ENCODE results near the gene GGA3.
"Not testable (repeated sequence)": the region's sequence is repeated elsewhere in the genome, so short reads cannot be mapped to it uniquely, and the experiment has no call there.

The GGA3 gene

DNA sequence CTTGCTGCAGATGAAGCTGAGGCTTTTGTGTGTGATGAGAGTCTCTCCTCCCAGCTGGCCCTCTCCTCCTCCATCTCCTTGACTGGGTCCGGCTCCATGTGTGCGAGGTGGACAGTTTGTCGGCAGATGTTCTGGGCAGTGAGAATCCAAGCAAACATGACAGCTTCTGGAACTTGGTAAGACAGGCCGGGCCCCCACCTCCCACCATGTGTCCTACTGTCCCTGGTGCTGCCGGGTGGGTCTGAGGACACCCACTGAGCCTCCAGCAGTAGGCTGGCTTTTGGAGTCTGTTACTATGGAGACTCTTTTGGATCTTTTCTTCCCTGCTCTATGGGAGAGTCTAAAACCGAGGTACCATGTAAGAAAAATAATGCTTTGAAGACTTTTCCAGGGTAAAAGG, 43.3 kb downstream of the GGA3 start:
- no peak for DNase-seq (ENCODE audit: low read depth)

DNA sequence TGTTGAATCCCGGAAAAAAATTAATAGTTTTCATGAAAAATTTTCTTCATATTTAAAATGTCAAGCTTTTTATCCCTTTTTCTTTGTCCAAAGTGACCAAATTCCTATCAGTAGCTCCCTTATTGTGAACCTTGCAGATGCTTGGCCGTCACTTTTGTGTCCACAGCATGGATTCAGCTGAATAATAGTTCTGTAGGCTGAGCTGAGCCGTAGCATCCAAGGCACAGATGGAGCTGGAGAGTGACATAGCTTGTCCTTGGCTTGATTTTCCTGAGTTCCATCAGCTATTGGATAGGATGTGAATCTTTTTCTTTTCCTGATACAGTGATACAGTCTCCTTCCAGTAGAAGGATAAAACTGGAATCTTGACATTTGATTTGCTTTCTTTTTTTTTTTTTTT, 52.3 kb downstream of the GGA3 start:
- no peak for DNase-seq (ENCODE audit: low read depth)

DNA sequence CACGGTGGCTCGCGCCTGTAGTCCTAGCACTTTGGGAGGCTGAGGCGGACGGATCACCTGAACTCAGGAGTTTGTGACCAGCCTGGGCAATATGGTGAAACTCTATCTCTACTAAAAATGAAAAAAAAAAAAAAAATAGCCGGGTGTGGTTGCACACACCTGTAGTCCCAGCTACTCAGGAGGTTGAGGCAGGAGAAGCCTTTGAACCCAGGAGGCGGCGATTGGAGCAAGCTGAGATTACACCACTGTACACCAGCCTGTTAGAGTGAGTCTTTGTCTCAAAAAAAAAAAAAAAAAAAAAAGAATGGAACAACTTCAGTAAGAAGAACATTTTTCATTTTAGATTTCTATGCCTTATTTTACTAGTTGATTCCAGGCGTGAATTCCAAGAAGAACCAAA, 53.2 kb downstream of the GGA3 start:
- DNase-seq (ENCODE audit: low read depth), result no peak

DNA sequence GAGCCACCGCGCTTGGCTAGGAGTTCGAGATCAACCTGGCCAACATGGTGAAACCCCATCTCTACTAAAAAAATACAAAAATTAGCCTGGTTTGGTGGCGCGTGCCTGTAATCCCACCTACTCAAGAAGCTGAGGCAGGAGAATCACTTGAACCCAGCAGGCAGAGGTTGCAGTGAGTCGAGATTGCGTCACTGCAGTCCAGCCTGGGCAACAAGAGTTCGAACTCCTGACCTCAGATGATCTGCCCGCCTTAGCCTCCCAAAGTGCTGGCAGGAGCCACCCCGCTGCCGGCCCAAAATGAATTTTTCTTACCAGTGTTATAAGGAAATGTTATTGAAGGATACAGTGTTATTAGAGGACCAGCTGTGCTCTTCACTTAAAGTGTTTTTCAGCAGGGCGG, 53.6 kb downstream of the GGA3 start:
- DNase-seq (ENCODE audit: low read depth), result no peak

DNA sequence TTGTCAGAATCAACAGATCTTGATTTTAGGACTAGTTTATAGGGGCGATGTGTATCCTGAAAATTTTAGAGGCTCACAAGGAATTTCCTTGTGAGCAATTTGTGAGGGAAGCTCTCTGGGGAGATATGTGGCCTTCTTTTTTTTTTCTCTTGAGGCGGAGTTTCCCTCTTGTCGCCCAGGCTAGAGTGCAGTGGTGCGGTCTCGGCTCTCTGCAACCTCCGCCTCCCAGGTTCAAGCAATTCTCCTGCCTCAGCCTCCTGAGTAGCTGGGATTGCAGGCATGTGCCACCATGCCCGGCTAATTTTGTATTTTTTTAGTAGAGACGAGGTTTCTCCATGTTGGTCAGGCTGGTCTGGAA, 54.4 kb downstream of the GGA3 start:
- DNase-seq (ENCODE audit: low read depth), result not testable (repeated sequence)

DNA sequence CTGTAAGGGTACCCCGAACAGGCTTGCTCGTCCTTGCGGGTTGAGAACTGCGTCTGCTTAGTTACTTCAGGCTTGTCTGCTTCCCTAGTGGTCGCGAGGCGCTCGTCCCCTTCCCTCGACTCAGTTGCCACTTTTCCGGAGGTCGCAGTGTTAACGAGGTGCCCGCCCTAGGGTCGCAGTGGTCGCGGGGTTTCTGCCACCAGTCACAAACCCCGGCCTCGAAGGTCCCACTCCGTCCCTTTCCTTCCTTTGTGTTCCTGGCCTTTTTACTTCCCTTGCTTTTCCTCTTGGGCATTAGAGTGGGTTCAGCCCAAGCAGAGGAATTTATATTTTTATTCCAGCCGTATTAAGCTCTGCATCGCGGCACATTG, 55.6 kb downstream of the GGA3 start:
- DNase-seq (ENCODE audit: low read depth), result no peak

DNA sequence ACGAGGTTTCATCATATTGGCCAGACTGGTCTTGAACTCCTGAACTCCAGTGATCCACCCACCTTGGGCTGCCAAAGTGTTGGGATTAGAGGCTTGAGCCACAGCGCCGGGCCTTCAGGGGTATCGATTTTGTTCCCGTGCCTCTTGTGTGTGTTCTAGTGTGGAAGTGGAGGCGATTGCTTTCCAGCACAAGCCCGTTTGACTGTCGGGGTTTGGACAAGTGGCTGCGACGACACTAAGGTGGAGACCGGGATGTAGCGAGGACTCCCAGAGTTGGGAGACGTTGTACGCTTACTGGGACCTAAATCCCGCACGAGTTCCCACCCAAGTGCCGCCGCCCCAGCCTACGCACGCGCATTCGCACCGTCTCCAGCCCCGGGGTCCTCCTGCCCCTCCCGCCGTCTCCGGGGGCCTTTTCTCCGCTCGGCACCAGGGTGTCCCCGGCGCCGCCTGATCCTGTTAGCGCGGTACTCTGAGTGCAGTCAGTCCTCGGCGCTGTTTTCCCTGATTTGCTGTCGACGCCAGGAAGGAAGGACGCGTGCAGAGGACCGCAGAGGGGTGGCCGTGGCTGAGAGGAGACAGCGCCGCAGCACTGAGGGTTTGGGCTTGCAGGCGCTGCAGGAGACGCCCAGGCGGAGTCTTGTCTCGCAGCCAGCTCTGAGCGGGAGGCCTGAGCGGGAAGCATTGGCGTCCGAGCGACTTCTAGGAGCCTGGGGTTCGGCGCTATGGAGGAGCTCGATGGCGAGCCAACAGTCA, 56.2 kb downstream of the GGA3 start, which contains the start of gene NUP85:
Gene NUP85 (plus strand): TSS at position 643 of the 756 bp plus-strand sequence. CDS start 83 bp downstream, at position 726.
- DNase-seq (ENCODE audit: low read depth), result peak; percentile 91

DNA sequence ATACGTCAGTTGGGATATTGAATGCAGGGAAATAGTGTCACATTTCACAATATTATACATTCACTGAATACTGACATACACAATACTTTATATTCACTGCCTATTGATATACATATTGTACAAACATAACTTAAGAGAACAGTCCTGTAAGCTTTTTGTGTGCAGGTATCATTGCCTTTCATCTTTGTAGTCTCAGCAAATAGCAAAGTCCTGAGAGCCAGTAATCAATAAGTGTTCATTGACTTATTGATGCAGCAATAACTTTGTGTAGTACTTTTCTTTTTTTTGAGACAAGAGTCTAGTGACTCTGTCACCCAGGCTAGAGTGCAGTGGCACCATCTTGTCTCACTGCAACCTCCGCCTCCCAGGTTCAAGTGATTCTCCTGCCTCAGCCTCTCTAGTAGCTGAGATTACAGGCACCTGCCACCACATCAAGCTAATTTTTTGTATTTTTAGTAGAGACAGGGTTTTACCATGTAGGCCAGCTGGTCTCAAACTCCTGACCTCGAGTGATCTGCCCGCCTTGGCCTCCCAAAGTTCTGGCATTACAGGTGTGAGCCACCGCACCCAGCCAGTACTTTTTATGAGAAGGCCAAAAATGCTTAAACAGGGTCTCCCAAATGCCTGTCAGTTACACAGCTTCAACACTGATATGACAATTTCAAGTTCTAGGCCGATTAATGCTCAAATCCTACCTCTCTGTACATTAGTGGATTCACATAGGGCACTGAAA, 61.4 kb downstream of the GGA3 start:
- no peak for DNase-seq (ENCODE audit: low read depth)

DNA sequence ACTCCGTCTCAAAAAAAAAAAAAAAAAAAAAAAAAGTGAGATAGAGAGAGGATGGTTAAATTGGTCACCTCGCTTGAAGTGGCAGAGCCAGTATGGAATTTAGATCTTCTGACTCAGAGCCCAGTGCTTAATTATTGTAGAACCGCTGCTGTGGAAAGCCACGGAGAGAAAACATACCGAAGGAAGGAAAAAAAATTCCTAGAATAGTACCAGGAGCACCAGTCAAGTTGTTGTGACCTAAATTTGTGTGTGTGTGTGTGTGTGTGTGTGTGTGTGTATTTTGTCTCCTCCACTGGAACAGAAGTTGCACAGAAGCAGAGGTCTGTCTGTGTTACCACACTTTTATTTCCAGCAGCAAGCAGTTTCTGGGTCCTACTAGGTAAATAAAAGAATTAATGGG, 66.5 kb downstream of the GGA3 start:
- DNase-seq (ENCODE audit: low read depth), result no peak

DNA sequence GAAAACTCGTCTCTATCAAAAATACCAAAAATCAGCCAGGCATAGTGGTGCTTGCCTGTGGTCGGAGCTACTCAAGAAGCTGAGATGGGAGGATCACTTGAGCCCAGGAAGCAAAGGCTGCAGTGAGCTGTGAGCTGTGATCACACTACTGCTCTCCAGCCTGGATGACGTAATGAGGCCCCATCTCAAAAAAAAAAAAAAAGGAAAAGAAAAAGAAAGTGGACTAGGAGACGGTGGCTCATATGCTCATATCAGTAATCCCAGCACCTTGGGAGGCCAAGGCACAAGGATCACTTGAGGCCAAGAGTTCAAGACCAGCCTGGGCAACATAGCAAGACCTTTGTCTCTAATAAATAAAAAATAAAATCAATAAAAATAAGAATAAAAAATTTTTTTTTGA, 69.8 kb downstream of the GGA3 start:
- DNase-seq (ENCODE audit: low read depth), result peak; percentile 46

DNA sequence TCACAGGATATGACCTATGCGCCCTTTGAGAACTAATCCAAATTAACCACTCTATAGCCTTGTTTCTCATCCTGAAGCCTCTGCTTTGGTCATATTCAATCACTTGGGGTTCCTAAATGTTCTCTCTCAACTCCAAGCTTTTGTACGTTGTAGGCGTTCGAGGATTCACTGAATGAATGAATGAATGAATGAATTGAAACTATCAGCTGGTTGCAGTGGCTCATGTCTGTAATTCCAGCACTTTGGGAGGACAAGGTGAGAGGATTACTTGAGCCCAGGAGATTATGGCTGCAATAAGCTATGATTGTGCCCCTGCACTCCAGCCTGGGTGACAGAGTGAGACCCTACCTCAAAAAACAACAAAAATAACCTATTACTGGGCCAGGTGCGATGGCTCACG, 72.8 kb downstream of the GGA3 start:
- no peak for DNase-seq (ENCODE audit: low read depth)
